ENCODE data around the gene KLHL13. TPM values are rescaled to one million over a fixed set of nuclear protein-coding genes. Genes with fewer than 3 reads are reported as not detected.
A peak's percentile ranks its signal among the peaks of the same experiment; 100 is the strongest.

Gene KLHL13
- total RNA-seq, 1 donor from 2014 or later, result 10.2 TPM

GRCh38 chrX:118114971-118115370 is 1.6 kb downstream of the KLHL13 start:
- Mint-ChIP-seq H3K27me3 (no peaks in the 10 kb centered on the region), H3K9me3 (no peaks in the 10 kb centered on the region), H3K4me3 (peak overlapping the region; percentile 95), H3K27ac (no peak overlapping the region), H3K36me3 (no peaks in the 10 kb centered on the region), H3K4me1 (ENCODE audit: unreplicated experiment) (peaks cover 8% of the 10 kb centered on the region)
- TF ChIP-seq CTCF (conservative IDR thresholded peaks at IDR 0.05), result no peak
- DNase-seq (ENCODE audit: extremely low spot score, unreplicated experiment), result no peak

- no peak overlapping the region for H3K27ac Mint-ChIP-seq
These were observed 7.5 kb downstream of the KLHL13 start for GRCh38 chrX:118109065-118109464.

GRCh38 chrX:118108304-118108703 is 8.3 kb downstream of the KLHL13 start:
- H3K27ac Mint-ChIP-seq, result no peak overlapping the region
- TF ChIP-seq CTCF (conservative IDR thresholded peaks at IDR 0.05), result no peak
- no peaks in the 10 kb centered on the region for H3K9me3 Mint-ChIP-seq
- DNase-seq (ENCODE audit: extremely low spot score, unreplicated experiment), result no peak
- H3K27me3 Mint-ChIP-seq, result no peaks in the 10 kb centered on the region
- H3K4me3 Mint-ChIP-seq, result no peak overlapping the region
- H3K4me1 Mint-ChIP-seq (ENCODE audit: unreplicated experiment), result no peaks in the 10 kb centered on the region
- no peaks in the 10 kb centered on the region for H3K36me3 Mint-ChIP-seq

More at GRCh38 chrX:118109065-118109464, 7.5 kb downstream of the KLHL13 start:
- TF ChIP-seq CTCF (conservative IDR thresholded peaks at IDR 0.05), result no peak
- Mint-ChIP-seq H3K27me3 (no peaks in the 10 kb centered on the region), H3K9me3 (no peaks in the 10 kb centered on the region), H3K36me3 (no peaks in the 10 kb centered on the region), H3K4me1 (ENCODE audit: unreplicated experiment) (no peaks in the 10 kb centered on the region), H3K4me3 (no peak overlapping the region)
- DNase-seq (ENCODE audit: extremely low spot score, unreplicated experiment), result no peak

- Mint-ChIP-seq H3K9me3 (no peaks in the 10 kb centered on the region), H3K27me3 (no peaks in the 10 kb centered on the region), H3K27ac (no peak overlapping the region), H3K36me3 (no peaks in the 10 kb centered on the region), H3K4me3 (no peak overlapping the region), H3K4me1 (ENCODE audit: unreplicated experiment) (no peaks in the 10 kb centered on the region)
- TF ChIP-seq CTCF (conservative IDR thresholded peaks at IDR 0.05), result no peak
- no peak for DNase-seq (ENCODE audit: extremely low spot score, unreplicated experiment)
These were observed 16.5 kb downstream of the KLHL13 start for GRCh38 chrX:118100091-118100490.

GRCh38 chrX:118088084-118088483 is 28.5 kb downstream of the KLHL13 start:
- no peaks in the 10 kb centered on the region for H3K36me3 Mint-ChIP-seq
- H3K9me3 Mint-ChIP-seq, result no peaks in the 10 kb centered on the region
- H3K4me1 Mint-ChIP-seq (ENCODE audit: unreplicated experiment), result no peaks in the 10 kb centered on the region
- no peak overlapping the region for H3K27ac Mint-ChIP-seq
- no peak overlapping the region for H3K4me3 Mint-ChIP-seq
- no peaks in the 10 kb centered on the region for H3K27me3 Mint-ChIP-seq
- no peak for TF ChIP-seq CTCF (conservative IDR thresholded peaks at IDR 0.05)
- DNase-seq (ENCODE audit: extremely low spot score, unreplicated experiment), result no peak

GRCh38 chrX:118074196-118074595 is 42.4 kb downstream of the KLHL13 start:
- no peaks in the 10 kb centered on the region for H3K4me1 Mint-ChIP-seq (ENCODE audit: unreplicated experiment)
- no peak for TF ChIP-seq CTCF (conservative IDR thresholded peaks at IDR 0.05)
- H3K4me3 Mint-ChIP-seq, result no peak overlapping the region
- H3K27me3 Mint-ChIP-seq, result no peaks in the 10 kb centered on the region
- DNase-seq (ENCODE audit: extremely low spot score, unreplicated experiment), result no peak
- no peaks in the 10 kb centered on the region for H3K36me3 Mint-ChIP-seq
- H3K27ac Mint-ChIP-seq, result no peak overlapping the region
- no peaks in the 10 kb centered on the region for H3K9me3 Mint-ChIP-seq

Measured in type B pancreatic cell (in vitro differentiated cells).